ENCODE data around the gene ERC1. TPM values are rescaled to one million over a fixed set of nuclear protein-coding genes. Genes with fewer than 3 reads are reported as not detected.

ERC1 gene
- total and polyA plus RNA-seq, 2 donors (not counting 3 experiments of a cell fraction or from before 2014, with no cell fraction given) = 11.7 to 66.1 TPM

DNA sequence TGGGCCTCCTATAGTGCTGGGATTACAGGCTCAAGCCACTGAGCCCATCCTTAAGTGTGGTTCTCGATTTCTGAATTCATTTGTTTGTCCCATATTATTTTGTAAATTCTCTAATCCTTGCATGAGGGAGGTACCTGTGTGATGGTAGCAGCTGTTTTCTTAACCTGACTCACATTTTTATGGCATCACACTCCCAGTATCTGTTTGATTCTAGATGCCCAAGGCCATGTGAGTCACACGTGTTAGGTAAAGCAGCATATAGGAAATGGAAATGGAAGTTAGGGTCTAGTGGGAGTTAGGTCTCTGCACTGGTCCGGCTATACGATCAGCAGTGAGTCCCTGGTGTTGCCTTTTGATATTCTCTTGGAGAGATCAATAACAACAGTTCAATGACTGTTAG lies 198.1 kb downstream of the ERC1 start:
- DNase-seq (ENCODE audit: low read depth, low spot score) (no peak), FAIRE-seq (no peak)
- ChIA-PET CTCF (interaction anchor here (1.4 kb wide), 1 partner anchor 15 kb away, joined by 3 read pairs; no protein-coding TSS in a partner anchor), POLR2A (interaction anchor here (0.6 kb wide), 1 partner anchor 275 kb away, joined by 5 read pairs; no protein-coding TSS in a partner anchor)
- TF ChIP-seq POLR2AphosphoS5 (IDR thresholded peaks at IDR 0.05; ENCODE audit: insufficient read depth, low read depth, low read length) (no peak), FOS (IDR thresholded peaks at IDR 0.05; ENCODE audit: borderline replicate concordance, insufficient read depth, low read length) (no peak), JUN (IDR thresholded peaks at IDR 0.05; ENCODE audit: borderline replicate concordance, insufficient read depth, insufficient read length, low read depth) (no peak), MYC (IDR thresholded peaks at IDR 0.05; ENCODE audit: low read depth, low read length) (no peak), EZH2 (IDR thresholded peaks at IDR 0.05; ENCODE audit: borderline replicate concordance, low read depth, low read length, severe bottlenecking) (no peak), POLR2A (IDR thresholded peaks at IDR 0.05; ENCODE audit: low read depth, low read length) (no peak), GATA2 (IDR thresholded peaks at IDR 0.05; ENCODE audit: insufficient read depth, insufficient read length, low read depth, low read length) (no peak)
- TF ChIP-seq, protein P1, sequence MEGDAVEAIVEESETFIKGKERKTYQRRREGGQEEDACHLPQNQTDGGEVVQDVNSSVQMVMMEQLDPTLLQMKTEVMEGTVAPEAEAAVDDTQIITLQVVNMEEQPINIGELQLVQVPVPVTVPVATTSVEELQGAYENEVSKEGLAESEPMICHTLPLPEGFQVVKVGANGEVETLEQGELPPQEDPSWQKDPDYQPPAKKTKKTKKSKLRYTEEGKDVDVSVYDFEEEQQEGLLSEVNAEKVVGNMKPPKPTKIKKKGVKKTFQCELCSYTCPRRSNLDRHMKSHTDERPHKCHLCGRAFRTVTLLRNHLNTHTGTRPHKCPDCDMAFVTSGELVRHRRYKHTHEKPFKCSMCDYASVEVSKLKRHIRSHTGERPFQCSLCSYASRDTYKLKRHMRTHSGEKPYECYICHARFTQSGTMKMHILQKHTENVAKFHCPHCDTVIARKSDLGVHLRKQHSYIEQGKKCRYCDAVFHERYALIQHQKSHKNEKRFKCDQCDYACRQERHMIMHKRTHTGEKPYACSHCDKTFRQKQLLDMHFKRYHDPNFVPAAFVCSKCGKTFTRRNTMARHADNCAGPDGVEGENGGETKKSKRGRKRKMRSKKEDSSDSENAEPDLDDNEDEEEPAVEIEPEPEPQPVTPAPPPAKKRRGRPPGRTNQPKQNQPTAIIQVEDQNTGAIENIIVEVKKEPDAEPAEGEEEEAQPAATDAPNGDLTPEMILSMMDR (IDR thresholded peaks at IDR 0.05; ENCODE audit: extremely low read depth in 1 of 2, insufficient read depth in 1 of 2, low read depth in 1 of 2, low read length in 2 of 2) = no peak
- TF ChIP-seq, protein P2, sequence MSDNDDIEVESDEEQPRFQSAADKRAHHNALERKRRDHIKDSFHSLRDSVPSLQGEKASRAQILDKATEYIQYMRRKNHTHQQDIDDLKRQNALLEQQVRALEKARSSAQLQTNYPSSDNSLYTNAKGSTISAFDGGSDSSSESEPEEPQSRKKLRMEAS (IDR thresholded peaks at IDR 0.05; ENCODE audit: insufficient read depth, insufficient read length) = no peak
- Histone ChIP-seq H2AFZ (ENCODE audit: low read depth, low read length) (no peak overlapping the region), H3K27me3 (ENCODE audit: control insufficient read depth in 2 of 2, insufficient read depth in 2 of 2, low read length in 2 of 2) (no peaks in the 10 kb centered on the region), H3K9me1 (replicated peaks; ENCODE audit: control insufficient read depth, extremely low read depth, insufficient read depth, low read length) (no peaks in the 10 kb centered on the region), H3K4me1 (ENCODE audit: control insufficient read depth, extremely low read depth, insufficient read depth, low read length) (peaks cover 12% of the 10 kb centered on the region), H3K27ac (ENCODE audit: insufficient read depth, low read depth, low read length) (no peak overlapping the region), H3K4me2 (ENCODE audit: insufficient read depth, low read length) (no peak overlapping the region), H4K20me1 (replicated peaks; ENCODE audit: control insufficient read depth, extremely low read depth, insufficient read depth, low read length) (no peaks in the 10 kb centered on the region), H3K36me3 (ENCODE audit: control insufficient read depth in 2 of 2, extremely low read depth in 1 of 2, insufficient read depth in 2 of 2, low read length in 2 of 2) (no peaks in the 10 kb centered on the region), H3K9me3 (replicated peaks; ENCODE audit: control insufficient read depth, insufficient read depth, low read length) (no peaks in the 10 kb centered on the region), H3K9ac (replicated peaks; ENCODE audit: extremely low read depth, insufficient read depth, low read length) (no peak overlapping the region), H3K79me2 (ENCODE audit: control insufficient read depth, insufficient read depth, low read length) (no peaks in the 10 kb centered on the region), H3K4me3 (replicated peaks in 1 of 3; ENCODE audit: insufficient read depth in 1 of 3, low read depth in 1 of 3, low read length in 3 of 3) (no peak overlapping the region)
- intact Hi-C loops (cut with micrococcal nuclease) = no loop called here
- dilution Hi-C loops (cut with MboI; ENCODE audit: extremely low pct_ligation_motif_present, low sequenced_read_pairs) = no loop called here
- BruUV-seq (replicated peaks) = no TSS peak
